H9 (cell line): ENCODE measurements around the gene CABYR. TPM values are rescaled to one million over a fixed set of nuclear protein-coding genes. Genes with fewer than 3 reads are reported as not detected.

ENCODE experiments used
- DNase-seq: peaks from one replicate; pipeline ENCODE4 v3.0.0-alpha.2; 2017
- H2AFZ ChIP-seq: one replicate; pipeline ENCODE4 v1.6.1; 2013; ENCODE audit warnings: mild to moderate bottlenecking, low read length, control low read depth, moderate library complexity
- H2AK5ac ChIP-seq: 2 replicates; pipeline ENCODE4 v1.6.1; 2013; ENCODE audit warnings: low read length, control low read depth, mixed read lengths; ENCODE audit not compliant: insufficient read length
- H2BK120ac ChIP-seq: one replicate; pipeline ENCODE4 v1.6.1; 2013; ENCODE audit warnings: low read depth, mild to moderate bottlenecking, low read length, control low read depth, inconsistent platforms; ENCODE audit not compliant: poor library complexity, severe bottlenecking
- H2BK12ac ChIP-seq: 2 replicates; pipeline ENCODE4 v1.6.1; 2013; ENCODE audit warnings: low read length, control low read depth, mixed read lengths, low read depth; ENCODE audit not compliant: insufficient read length
- H2BK15ac ChIP-seq: 2 replicates; pipeline ENCODE4 v1.6.1; 2013; ENCODE audit warnings: low read depth, low read length, control low read depth
- H2BK20ac ChIP-seq: one replicate; pipeline ENCODE4 v1.6.1; 2013; ENCODE audit warnings: low read depth, mild to moderate bottlenecking, low read length, control low read depth, inconsistent platforms; ENCODE audit not compliant: poor library complexity, severe bottlenecking
- H2BK5ac ChIP-seq: 2 replicates; pipeline ENCODE4 v1.6.1; 2013; ENCODE audit warnings: low read length, control low read depth, mixed read lengths; ENCODE audit not compliant: insufficient read length
- H3K14ac ChIP-seq: 2 replicates; pipeline ENCODE4 v1.6.1; 2013; ENCODE audit warnings: low read length, control low read depth; ENCODE audit not compliant: insufficient read depth
- H3K18ac ChIP-seq: 2 replicates; pipeline ENCODE4 v1.6.1; 2013; ENCODE audit warnings: low read depth, mild to moderate bottlenecking, mixed read lengths, low read length, control low read depth; ENCODE audit not compliant: insufficient read length
- H3K23ac ChIP-seq: 2 replicates; pipeline ENCODE4 v1.6.1; 2013; ENCODE audit warnings: low read length, control low read depth, mixed read lengths, low read depth; ENCODE audit not compliant: insufficient read length
- H3K23me2 ChIP-seq: 2 replicates; pipeline ENCODE4 v1.6.1; 2013; ENCODE audit warnings: low read depth, mild to moderate bottlenecking, mixed read lengths, low read length, control low read depth; ENCODE audit not compliant: insufficient read length, poor library complexity, severe bottlenecking
- H3K27ac ChIP-seq: 2 replicates; pipeline ENCODE4 v1.5.1; 2013; ENCODE audit warnings: low read length, control low read depth, mixed read lengths, low read depth; ENCODE audit not compliant: insufficient read length
- H3K27me3 ChIP-seq: 2 replicates; pipeline ENCODE4 v1.6.1; 2013; ENCODE audit warnings: low read length, control low read depth, inconsistent platforms; ENCODE audit not compliant: insufficient read depth
- H3K4ac ChIP-seq: 2 replicates; pipeline ENCODE4 v1.6.1; 2013; ENCODE audit warnings: low read depth, mild to moderate bottlenecking, control low read depth, inconsistent platforms, low read length, moderate library complexity
- H3K4me1 ChIP-seq: 2 replicates; pipeline ENCODE4 v1.6.1; 2013; ENCODE audit warnings: low read length, control low read depth, inconsistent platforms; ENCODE audit not compliant: insufficient read depth
- H3K4me2 ChIP-seq: 2 replicates; pipeline ENCODE4 v1.6.1; 2013; ENCODE audit warnings: low read length, control low read depth, mixed read lengths; ENCODE audit not compliant: insufficient read length, insufficient read depth
- H3K56ac ChIP-seq: 2 replicates; pipeline ENCODE4 v1.6.1; 2013; ENCODE audit warnings: low read depth, mild to moderate bottlenecking, mixed read lengths, low read length, control low read depth; ENCODE audit not compliant: insufficient read length
- H3K79me1 ChIP-seq: 2 replicates; pipeline ENCODE4 v1.6.1; 2013; ENCODE audit warnings: low read depth, mild to moderate bottlenecking, moderate library complexity, low read length, control low read depth, inconsistent platforms; ENCODE audit not compliant: insufficient read depth, poor library complexity, severe bottlenecking
- H3K79me2 ChIP-seq: 2 replicates; pipeline ENCODE4 v1.6.1; 2013; ENCODE audit warnings: low read length, control low read depth, inconsistent platforms; ENCODE audit not compliant: insufficient read depth
- H3K9ac ChIP-seq: 2 replicates; pipeline ENCODE4 v1.6.1; 2013; ENCODE audit warnings: low read length, control low read depth, mixed read lengths; ENCODE audit not compliant: insufficient read length; ENCODE audit errors: extremely low read depth
- H3K9me3 ChIP-seq: one replicate; pipeline ENCODE4 v1.6.1; 2013; ENCODE audit warnings: low read depth, low read length, inconsistent platforms; ENCODE audit not compliant: control insufficient read depth
- H3T11ph ChIP-seq: one replicate; pipeline ENCODE4 v1.6.1; 2013; ENCODE audit warnings: mild to moderate bottlenecking, low read length, control low read depth, inconsistent platforms
- H4K20me1 ChIP-seq: one replicate; pipeline ENCODE4 v1.6.1; 2013; ENCODE audit not compliant: control insufficient read depth, insufficient read length, insufficient read depth
- H4K5ac ChIP-seq: 2 replicates; pipeline ENCODE4 v1.6.1; 2013; ENCODE audit warnings: low read depth, mild to moderate bottlenecking, mixed read lengths, low read length, control low read depth; ENCODE audit not compliant: insufficient read length
- H4K8ac ChIP-seq: replicated peaks from 2 replicates; pipeline ENCODE4 v1.6.1; 2013; ENCODE audit warnings: low read length, control low read depth, mixed read lengths, low read depth; ENCODE audit not compliant: insufficient read length
- H4K91ac ChIP-seq: 2 replicates; pipeline ENCODE4 v1.6.1; 2013; ENCODE audit warnings: low read depth, mild to moderate bottlenecking, moderate library complexity, mixed read lengths, low read length, control low read depth; ENCODE audit not compliant: insufficient read length
- H3K27ac Mint-ChIP-seq, 3 experiments: 2 replicates in 2 of 3; 3 replicates in 1 of 3; pipeline ENCODE4 v1.8.0; 2020 to 2021; ENCODE audit warnings: mixed read lengths in 3 of 3, mild to moderate bottlenecking in 1 of 3, moderate library complexity in 1 of 3
- H3K27me3 Mint-ChIP-seq: 2 replicates; pipeline ENCODE4 v1.8.0; 2021; ENCODE audit warnings: low read depth, mild to moderate bottlenecking, moderate library complexity, mixed read lengths
- H3K36me3 Mint-ChIP-seq, 3 experiments: 2 replicates in 2 of 3; 3 replicates in 1 of 3; pipeline ENCODE4 v1.8.0; 2020 to 2021; ENCODE audit warnings: low read depth in 3 of 3, mixed read lengths in 3 of 3; ENCODE audit not compliant: insufficient read depth in 1 of 3
- H3K4me1 Mint-ChIP-seq, 2 experiments: 2 replicates each; pipeline ENCODE4 v1.8.0; 2020; ENCODE audit warnings: mixed read lengths in 2 of 2
- H3K4me3 Mint-ChIP-seq, 2 experiments: 2 replicates in 1 of 2; 3 replicates in 1 of 2; pipeline ENCODE4 v1.8.0; 2020 to 2021; ENCODE audit warnings: mild to moderate bottlenecking in 2 of 2, mixed read lengths in 2 of 2, moderate library complexity in 1 of 2
- H3K9me3 Mint-ChIP-seq, 2 experiments: 2 replicates in 1 of 2; 3 replicates in 1 of 2; pipeline ENCODE4 v1.8.0; 2020; ENCODE audit warnings: mild to moderate bottlenecking in 2 of 2, mixed read lengths in 2 of 2, moderate library complexity in 1 of 2
- CTCF ChIP-seq: fragments of 200-600 bp; sonication (generic); conservative IDR thresholded peaks from 3 replicates; pipeline ENCODE4 v1.8.0; 2021; ENCODE audit warnings: antibody characterized with exemption, mild to moderate bottlenecking
- WGBS: extraction: QIAGEN DNeasy Blood & Tissue Kit; methylation state at CpG from one replicate; pipeline ENCODE4 v1.1.7; 2013; ENCODE audit warnings: missing lambda C conversion rate, low lambda C conversion rate, mixed read lengths; ENCODE audit not compliant: insufficient read length; ENCODE audit errors: extremely low coverage; 5-methylcytosine and 5-hydroxymethylcytosine counted together
- total RNA-seq: library from RNA; stranded (reverse); gene quantifications from 2 replicates; pipeline ENCODE4 v1.2.1, GENCODE V29; 2021

Gene CABYR
- total RNA-seq, 1 experiment from 2014 or later, result 13.6 TPM

GRCh38 chr18:24204904-24205303 lies 66.0 kb downstream of the CABYR start:
- no peak overlapping the region for H3K4me2 ChIP-seq
- no peak overlapping the region for H2BK12ac ChIP-seq
- H4K5ac ChIP-seq, result no peak overlapping the region
- no peak overlapping the region for H3K18ac ChIP-seq
- Mint-ChIP-seq H3K27me3 (no peaks in the 10 kb centered on the region), H3K27ac (peak overlapping the region in 2 of 3 experiments; percentile 47 to 71; a peak in 3 of 7 replicates), H3K9me3 (no peaks in the 10 kb centered on the region), H3K36me3 (peaks cover 0 to 4% (median 0%) of the 10 kb centered on the region in 3 experiments; a peak in 2 of 7 replicates), H3K4me3 (no peak overlapping the region), H3K4me1 (peaks cover 15 to 18% of the 10 kb centered on the region in 2 experiments)
- no peak overlapping the region for H3K23ac ChIP-seq
- no peak overlapping the region for H2AFZ ChIP-seq
- H3K56ac ChIP-seq, result no peak overlapping the region
- no peak overlapping the region for H2BK120ac ChIP-seq
- no peak overlapping the region for H2BK5ac ChIP-seq
- no peak overlapping the region for H3K27ac ChIP-seq
- no peak overlapping the region for H2BK20ac ChIP-seq
- no peaks in the 10 kb centered on the region for H3K79me2 ChIP-seq
- H4K8ac ChIP-seq, result no peak overlapping the region
- no peak overlapping the region for H4K91ac ChIP-seq
- no peak overlapping the region for H3T11ph ChIP-seq
- H3K27me3 ChIP-seq, result no peaks in the 10 kb centered on the region
- no peaks in the 10 kb centered on the region for H3K9me3 ChIP-seq
- H4K20me1 ChIP-seq, result no peaks in the 10 kb centered on the region
- H2AK5ac ChIP-seq, result no peak overlapping the region
- H3K14ac ChIP-seq, result no peak overlapping the region
- H3K4me1 ChIP-seq, result peaks cover 7% of the 10 kb centered on the region; the same call in 1 of the 2 replicates
- H3K23me2 ChIP-seq, result no peaks in the 10 kb centered on the region
- TF ChIP-seq CTCF, result no peak
- no peaks in the 10 kb centered on the region for H3K79me1 ChIP-seq
- no peak overlapping the region for H3K9ac ChIP-seq
- no peak overlapping the region for H2BK15ac ChIP-seq
- WGBS, result no CpG with 5 or more reads among the region's 3 CpGs
- DNase-seq, result no peak
- H3K4ac ChIP-seq, result no peak overlapping the region
